A673 (cell line): ENCODE data around the gene LHFPL6.

Experiments
- EZH2 ChIP-seq: fragments of 200-600 bp; sonication (generic); IDR thresholded peaks from 2 replicates; pipeline ENCODE4 v1.6.1; 2017; ENCODE audit warnings: borderline replicate concordance, low read depth, mild to moderate bottlenecking, mixed read lengths, antibody characterized with exemption, low read length; ENCODE audit not compliant: poor library complexity, severe bottlenecking
- TF ChIP-seq, protein P1 (sequence below): fragments of 300-800, 200-600 bp; sonication (generic); conservative IDR thresholded peaks from 2 replicates; pipeline ENCODE4 v1.5.1; 2017; ENCODE audit warnings: low read depth, mild to moderate bottlenecking, antibody characterized with exemption, low read length, moderate library complexity, mixed read lengths

DNA sequence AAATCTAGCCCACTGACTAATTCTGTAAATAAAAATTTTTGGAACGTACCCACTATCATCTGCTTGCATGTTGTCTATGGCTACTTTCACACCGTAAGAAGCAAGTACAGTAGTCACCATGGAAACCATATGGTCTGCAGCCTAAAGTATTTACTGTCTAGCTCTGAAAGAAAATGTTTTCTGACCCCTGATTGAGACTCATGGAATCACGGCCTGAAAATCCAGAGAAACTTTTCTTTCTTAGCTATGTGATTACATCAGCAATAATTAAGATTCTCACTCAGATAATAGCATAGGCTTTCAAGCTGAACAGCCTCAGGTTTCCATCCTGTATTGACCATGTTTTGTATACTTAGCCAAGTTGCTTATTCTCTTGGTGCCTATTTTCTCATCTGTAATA is 300.2 kb downstream of the LHFPL6 start:
- TF ChIP-seq, protein P1, sequence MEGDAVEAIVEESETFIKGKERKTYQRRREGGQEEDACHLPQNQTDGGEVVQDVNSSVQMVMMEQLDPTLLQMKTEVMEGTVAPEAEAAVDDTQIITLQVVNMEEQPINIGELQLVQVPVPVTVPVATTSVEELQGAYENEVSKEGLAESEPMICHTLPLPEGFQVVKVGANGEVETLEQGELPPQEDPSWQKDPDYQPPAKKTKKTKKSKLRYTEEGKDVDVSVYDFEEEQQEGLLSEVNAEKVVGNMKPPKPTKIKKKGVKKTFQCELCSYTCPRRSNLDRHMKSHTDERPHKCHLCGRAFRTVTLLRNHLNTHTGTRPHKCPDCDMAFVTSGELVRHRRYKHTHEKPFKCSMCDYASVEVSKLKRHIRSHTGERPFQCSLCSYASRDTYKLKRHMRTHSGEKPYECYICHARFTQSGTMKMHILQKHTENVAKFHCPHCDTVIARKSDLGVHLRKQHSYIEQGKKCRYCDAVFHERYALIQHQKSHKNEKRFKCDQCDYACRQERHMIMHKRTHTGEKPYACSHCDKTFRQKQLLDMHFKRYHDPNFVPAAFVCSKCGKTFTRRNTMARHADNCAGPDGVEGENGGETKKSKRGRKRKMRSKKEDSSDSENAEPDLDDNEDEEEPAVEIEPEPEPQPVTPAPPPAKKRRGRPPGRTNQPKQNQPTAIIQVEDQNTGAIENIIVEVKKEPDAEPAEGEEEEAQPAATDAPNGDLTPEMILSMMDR, result no peak
- no peak for TF ChIP-seq EZH2
